Loucy (cell line): ENCODE data around the gene TDP1.

Experiments
- EZH2phosphoT487 ChIP-seq: fragments of 200-600 bp; IDR thresholded peaks from 2 replicates; pipeline ENCODE4 v1.6.1; 2018; ENCODE audit warnings: antibody characterized with exemption, mild to moderate bottlenecking, moderate library complexity, borderline replicate concordance
- TF ChIP-seq, protein P1 (sequence below): fragments of 200-600 bp; sonication (generic); conservative IDR thresholded peaks from 2 replicates; pipeline ENCODE4 v1.5.1; 2014; ENCODE audit warnings: mild to moderate bottlenecking, antibody characterized with exemption, low read length

DNA sequence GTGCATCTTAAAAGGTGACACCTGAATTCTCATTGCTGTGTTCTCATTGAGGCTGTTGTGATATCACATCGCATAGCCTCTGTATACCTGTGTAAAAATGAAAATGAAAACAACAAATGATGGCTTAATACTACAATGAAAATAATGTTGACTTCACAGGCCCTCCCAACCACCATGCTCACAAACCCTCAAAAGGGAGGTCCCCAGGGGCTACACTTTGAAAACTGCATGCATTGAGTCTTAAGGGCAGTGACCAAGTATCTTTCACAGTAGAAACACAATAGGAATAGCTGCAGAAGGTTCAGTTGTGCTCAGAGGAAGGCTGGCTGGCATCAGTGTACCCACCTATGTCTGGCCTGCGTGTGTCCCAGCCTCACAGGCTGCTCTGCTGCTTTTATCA, 78.4 kb downstream of the TDP1 start:
- TF ChIP-seq, protein P1, sequence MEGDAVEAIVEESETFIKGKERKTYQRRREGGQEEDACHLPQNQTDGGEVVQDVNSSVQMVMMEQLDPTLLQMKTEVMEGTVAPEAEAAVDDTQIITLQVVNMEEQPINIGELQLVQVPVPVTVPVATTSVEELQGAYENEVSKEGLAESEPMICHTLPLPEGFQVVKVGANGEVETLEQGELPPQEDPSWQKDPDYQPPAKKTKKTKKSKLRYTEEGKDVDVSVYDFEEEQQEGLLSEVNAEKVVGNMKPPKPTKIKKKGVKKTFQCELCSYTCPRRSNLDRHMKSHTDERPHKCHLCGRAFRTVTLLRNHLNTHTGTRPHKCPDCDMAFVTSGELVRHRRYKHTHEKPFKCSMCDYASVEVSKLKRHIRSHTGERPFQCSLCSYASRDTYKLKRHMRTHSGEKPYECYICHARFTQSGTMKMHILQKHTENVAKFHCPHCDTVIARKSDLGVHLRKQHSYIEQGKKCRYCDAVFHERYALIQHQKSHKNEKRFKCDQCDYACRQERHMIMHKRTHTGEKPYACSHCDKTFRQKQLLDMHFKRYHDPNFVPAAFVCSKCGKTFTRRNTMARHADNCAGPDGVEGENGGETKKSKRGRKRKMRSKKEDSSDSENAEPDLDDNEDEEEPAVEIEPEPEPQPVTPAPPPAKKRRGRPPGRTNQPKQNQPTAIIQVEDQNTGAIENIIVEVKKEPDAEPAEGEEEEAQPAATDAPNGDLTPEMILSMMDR, result no peak
- no peak for TF ChIP-seq EZH2phosphoT487
